ENCODE data around the gene TMEM132C. TPM values are rescaled to one million over a fixed set of nuclear protein-coding genes. Genes with fewer than 3 reads are reported as not detected.

Gene TMEM132C
- total RNA-seq, 4 donors from 2014 or later, result 0.13 to 7.6 (median 0.37) TPM

- 92 to 96% methylated on average over 12 to 13 of the region's 26 CpGs for WGBS, 2 donors
- no peak for DNase-seq
- no peaks in the 10 kb centered on the region for H3K4me1 ChIP-seq
- no peak overlapping the region for H3K27ac ChIP-seq
- H3K9me3 ChIP-seq, result no peaks in the 10 kb centered on the region
- TF ChIP-seq POLR2A (IDR thresholded peaks at IDR 0.05), result no peak
- TF ChIP-seq, protein P1, sequence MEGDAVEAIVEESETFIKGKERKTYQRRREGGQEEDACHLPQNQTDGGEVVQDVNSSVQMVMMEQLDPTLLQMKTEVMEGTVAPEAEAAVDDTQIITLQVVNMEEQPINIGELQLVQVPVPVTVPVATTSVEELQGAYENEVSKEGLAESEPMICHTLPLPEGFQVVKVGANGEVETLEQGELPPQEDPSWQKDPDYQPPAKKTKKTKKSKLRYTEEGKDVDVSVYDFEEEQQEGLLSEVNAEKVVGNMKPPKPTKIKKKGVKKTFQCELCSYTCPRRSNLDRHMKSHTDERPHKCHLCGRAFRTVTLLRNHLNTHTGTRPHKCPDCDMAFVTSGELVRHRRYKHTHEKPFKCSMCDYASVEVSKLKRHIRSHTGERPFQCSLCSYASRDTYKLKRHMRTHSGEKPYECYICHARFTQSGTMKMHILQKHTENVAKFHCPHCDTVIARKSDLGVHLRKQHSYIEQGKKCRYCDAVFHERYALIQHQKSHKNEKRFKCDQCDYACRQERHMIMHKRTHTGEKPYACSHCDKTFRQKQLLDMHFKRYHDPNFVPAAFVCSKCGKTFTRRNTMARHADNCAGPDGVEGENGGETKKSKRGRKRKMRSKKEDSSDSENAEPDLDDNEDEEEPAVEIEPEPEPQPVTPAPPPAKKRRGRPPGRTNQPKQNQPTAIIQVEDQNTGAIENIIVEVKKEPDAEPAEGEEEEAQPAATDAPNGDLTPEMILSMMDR (IDR thresholded peaks at IDR 0.05), result no peak
- H3K4me3 ChIP-seq, result no peak overlapping the region
- no peaks in the 10 kb centered on the region for H3K27me3 ChIP-seq
- intact Hi-C loops (cut with DNase I), result no loop called here
- no peaks in the 10 kb centered on the region for H3K36me3 ChIP-seq
Measured at GRCh38 chr12:128705140-128705539, 438.2 kb downstream of the TMEM132C start.

DNA sequence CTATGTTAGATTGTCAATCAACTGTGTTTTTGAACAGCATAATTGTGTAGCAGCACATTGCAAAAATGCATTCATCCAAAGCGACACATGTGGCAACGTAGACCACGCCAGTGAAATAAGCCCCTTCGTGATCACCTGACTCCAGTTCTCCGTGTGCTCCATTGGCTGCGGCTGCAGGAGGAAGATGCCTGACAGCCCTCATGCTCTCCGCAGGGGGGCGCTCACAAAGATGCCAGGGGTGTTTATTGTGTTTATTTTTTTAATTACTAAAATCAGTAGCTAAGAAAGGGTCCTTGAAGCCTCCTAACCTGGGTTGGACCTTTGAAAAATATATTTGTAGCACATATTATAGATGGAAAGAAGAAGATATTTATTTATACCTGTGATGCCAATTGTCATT is 440.5 kb downstream of the TMEM132C start:
- Histone ChIP-seq H3K9me3 (no peaks in the 10 kb centered on the region), H3K36me3 (no peaks in the 10 kb centered on the region), H3K4me3 (no peak overlapping the region), H3K27me3 (no peaks in the 10 kb centered on the region), H3K4me1 (no peaks in the 10 kb centered on the region), H3K27ac (no peak overlapping the region)
- no peak for TF ChIP-seq POLR2A (IDR thresholded peaks at IDR 0.05)
- TF ChIP-seq, protein P1 (IDR thresholded peaks at IDR 0.05), result no peak
- 83 to 85% methylated on average over 8 of the region's 8 CpGs for WGBS, 2 donors
- no peak for DNase-seq
- intact Hi-C loops (cut with DNase I), result no loop called here

DNA sequence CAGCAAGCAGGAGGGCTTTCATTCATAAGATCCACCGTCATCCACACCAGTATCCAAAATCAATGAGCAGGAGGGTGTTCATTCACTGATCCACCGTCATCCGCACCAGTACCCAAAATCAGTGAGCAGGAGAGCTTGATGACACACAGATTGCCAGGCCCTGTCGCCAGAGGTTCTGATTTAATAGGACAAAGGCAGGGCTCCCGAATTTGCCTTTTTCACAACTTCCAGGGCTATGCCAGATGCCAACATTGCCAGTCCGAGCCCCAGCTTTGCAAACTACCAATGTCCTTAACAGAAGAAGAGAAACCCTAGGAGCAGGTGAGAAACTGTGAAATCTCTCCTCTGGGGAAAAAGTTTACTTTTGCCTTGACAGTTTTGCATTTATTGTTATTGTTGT is 441.8 kb downstream of the TMEM132C start:
- intact Hi-C loops (cut with DNase I), result no loop called here
- Histone ChIP-seq H3K36me3 (no peaks in the 10 kb centered on the region), H3K4me3 (no peak overlapping the region), H3K9me3 (no peaks in the 10 kb centered on the region), H3K27me3 (no peaks in the 10 kb centered on the region), H3K4me1 (no peaks in the 10 kb centered on the region), H3K27ac (no peak overlapping the region)
- no peak for TF ChIP-seq POLR2A (IDR thresholded peaks at IDR 0.05)
- TF ChIP-seq, protein P1 (IDR thresholded peaks at IDR 0.05), result no peak
- 76 to 80% methylated on average over 4 to 5 of the region's 6 CpGs for WGBS, 2 donors
- no peak for DNase-seq

DNA sequence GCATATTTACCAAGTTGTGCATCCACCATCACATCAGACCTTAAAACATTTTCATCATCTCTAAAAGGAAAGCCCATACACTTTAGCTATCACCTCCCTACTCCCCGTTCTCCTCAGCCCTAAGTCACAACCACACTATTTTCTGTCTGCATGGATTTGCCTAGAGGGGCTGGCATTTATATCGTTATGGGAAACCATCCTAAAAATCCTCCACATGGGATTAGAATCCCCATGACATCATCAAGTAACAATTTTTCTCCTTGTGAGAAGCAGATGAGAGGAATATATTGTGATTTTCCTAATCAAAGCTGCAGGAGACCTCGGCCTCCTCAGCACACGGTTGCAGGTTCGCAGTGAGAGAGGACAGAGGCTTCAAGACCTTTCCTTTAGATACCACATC is 442.7 kb downstream of the TMEM132C start:
- Histone ChIP-seq H3K36me3 (no peaks in the 10 kb centered on the region), H3K4me1 (no peaks in the 10 kb centered on the region), H3K27me3 (no peaks in the 10 kb centered on the region), H3K4me3 (no peak overlapping the region), H3K9me3 (peaks cover 0 to 5% (median 0%) of the 10 kb centered on the region in 3 donors), H3K27ac (no peak overlapping the region)
- no peak for TF ChIP-seq POLR2A (IDR thresholded peaks at IDR 0.05)
- TF ChIP-seq, protein P1 (IDR thresholded peaks at IDR 0.05), result no peak
- DNase-seq, result no peak
- WGBS, 2 donors, result 56 to 76% methylated on average over 5 of the region's 5 CpGs
- intact Hi-C loops (cut with DNase I), result no loop called here

DNA sequence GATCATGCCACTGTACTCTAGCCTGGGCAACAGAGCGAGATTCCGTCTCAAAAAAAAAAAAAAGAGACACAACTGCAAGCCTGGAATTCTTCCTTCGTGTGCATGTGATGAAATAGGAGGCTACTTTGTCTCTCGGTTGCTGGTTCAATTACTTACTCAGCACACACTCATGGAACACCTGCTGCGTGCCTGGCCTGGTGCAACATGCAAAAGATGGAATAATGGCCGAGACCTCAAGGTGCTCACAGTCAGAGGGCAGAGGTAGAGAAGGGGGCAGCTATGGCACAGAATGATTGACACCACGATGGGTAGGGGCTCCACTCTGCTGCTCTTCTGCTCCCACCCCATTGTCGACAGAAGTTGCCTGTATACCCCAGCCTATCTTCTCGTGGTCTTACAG is 444.5 kb downstream of the TMEM132C start:
- no peaks in the 10 kb centered on the region for H3K36me3 ChIP-seq
- H3K27ac ChIP-seq, result no peak overlapping the region
- no peak overlapping the region for H3K4me3 ChIP-seq
- no peak for DNase-seq
- H3K27me3 ChIP-seq, result no peaks in the 10 kb centered on the region
- 70 to 81% methylated on average over 7 to 8 of the region's 9 CpGs for whole genome bisulfite sequencing, 2 donors
- intact Hi-C loops (cut with DNase I), result no loop called here
- H3K9me3 ChIP-seq, result peaks cover 0 to 5% (median 0%) of the 10 kb centered on the region in 3 donors
- no peaks in the 10 kb centered on the region for H3K4me1 ChIP-seq
- TF ChIP-seq POLR2A (IDR thresholded peaks at IDR 0.05), result no peak
- TF ChIP-seq, protein P1 (IDR thresholded peaks at IDR 0.05), result no peak

All from esophagus squamous epithelium (tissue), 5 donors.